Central memory CD8-positive, alpha-beta T cell (primary cell): Measurements from ENCODE around the gene SPDEF.

ENCODE experiments used
- ATAC-seq: fragments of 150-1000 bp; cut with Tn5 transposase; replicated peaks from 2 replicates; pipeline ENCODE4 v1.10.0; 2022; ENCODE audit warnings: mild to moderate bottlenecking, moderate FRiP score, moderate number of reproducible peaks; ENCODE audit not compliant: poor library complexity, severe bottlenecking; ENCODE audit errors: extremely low read depth
- DNase-seq, 2 donors: peaks; one replicate each; pipeline ENCODE4 v3.0.0; 2021; ENCODE audit warnings: low spot score in 2 of 2
- H3K27ac Mint-ChIP-seq: one replicate; pipeline ENCODE4 v1.8.0; 2022; ENCODE audit warnings: low read depth, mild to moderate bottlenecking, moderate library complexity, mixed read lengths
- H3K27me3 Mint-ChIP-seq: one replicate; pipeline ENCODE4 v1.8.0; 2022; ENCODE audit warnings: mixed read lengths
- H3K36me3 Mint-ChIP-seq: one replicate; pipeline ENCODE4 v1.8.0; 2022; ENCODE audit warnings: mild to moderate bottlenecking, moderate library complexity, mixed read lengths; ENCODE audit not compliant: insufficient read depth
- H3K4me1 Mint-ChIP-seq: one replicate; pipeline ENCODE4 v1.8.0; 2022; ENCODE audit warnings: mixed read lengths
- H3K4me3 Mint-ChIP-seq: one replicate; pipeline ENCODE4 v1.8.0; 2022; ENCODE audit warnings: mild to moderate bottlenecking, moderate library complexity, mixed read lengths
- H3K9me3 Mint-ChIP-seq: one replicate; pipeline ENCODE4 v1.8.0; 2022; ENCODE audit warnings: mixed read lengths

SPDEF gene

GRCh38 chr6:34566830-34567546 is 10.9 kb upstream of the SPDEF start:
- Mint-ChIP-seq H3K9me3 (no peaks in the 10 kb centered on the region), H3K27ac (no peak overlapping the region), H3K4me3 (no peak overlapping the region), H3K27me3 (peaks cover 39% of the 10 kb centered on the region), H3K4me1 (no peaks in the 10 kb centered on the region), H3K36me3 (peaks cover 4% of the 10 kb centered on the region)
- no peak for ATAC-seq
- DNase-seq, result no peak

GRCh38 chr6:34565722-34566137 is 9.6 kb upstream of the SPDEF start:
- Mint-ChIP-seq H3K4me3 (no peak overlapping the region), H3K9me3 (no peaks in the 10 kb centered on the region), H3K27me3 (peaks cover 39% of the 10 kb centered on the region), H3K4me1 (no peaks in the 10 kb centered on the region), H3K27ac (peak overlapping the region; percentile 78), H3K36me3 (peaks cover 2% of the 10 kb centered on the region)
- ATAC-seq (no peak), DNase-seq (no peak)

GRCh38 chr6:34564181-34564580 is 8.1 kb upstream of the SPDEF start:
- Mint-ChIP-seq H3K9me3 (no peaks in the 10 kb centered on the region), H3K4me1 (no peaks in the 10 kb centered on the region), H3K36me3 (peaks cover 3% of the 10 kb centered on the region), H3K27ac (no peak overlapping the region), H3K4me3 (no peak overlapping the region), H3K27me3 (peaks cover 37% of the 10 kb centered on the region)
- DNase-seq (no peak), ATAC-seq (no peak)

- no peak for ATAC-seq
- H3K27ac Mint-ChIP-seq, result no peak overlapping the region
- H3K4me3 Mint-ChIP-seq, result no peak overlapping the region
- no peaks in the 10 kb centered on the region for H3K9me3 Mint-ChIP-seq
- DNase-seq, result no peak
- no peaks in the 10 kb centered on the region for H3K4me1 Mint-ChIP-seq
- H3K36me3 Mint-ChIP-seq, result peaks cover 3% of the 10 kb centered on the region
- peaks cover 30% of the 10 kb centered on the region for H3K27me3 Mint-ChIP-seq
These were observed 7.4 kb upstream of the SPDEF start for GRCh38 chr6:34563513-34563870.

- DNase-seq (no peak), ATAC-seq (no peak)
- H3K36me3 Mint-ChIP-seq, result peaks cover 1% of the 10 kb centered on the region
- H3K9me3 Mint-ChIP-seq, result no peaks in the 10 kb centered on the region
- peaks cover 25% of the 10 kb centered on the region for H3K27me3 Mint-ChIP-seq
- no peak overlapping the region for H3K27ac Mint-ChIP-seq
- H3K4me3 Mint-ChIP-seq, result no peak overlapping the region
- no peaks in the 10 kb centered on the region for H3K4me1 Mint-ChIP-seq
These were observed 6.9 kb upstream of the SPDEF start for GRCh38 chr6:34562861-34563512.

GRCh38 chr6:34562350-34562749 is 6.2 kb upstream of the SPDEF start:
- no peak for ATAC-seq
- Mint-ChIP-seq H3K9me3 (no peaks in the 10 kb centered on the region), H3K4me1 (no peaks in the 10 kb centered on the region), H3K4me3 (no peak overlapping the region), H3K36me3 (peaks cover 1% of the 10 kb centered on the region), H3K27ac (no peak overlapping the region), H3K27me3 (peaks cover 19% of the 10 kb centered on the region)
- DNase-seq, result no peak

GRCh38 chr6:34561227-34561530 is 5.0 kb upstream of the SPDEF start:
- DNase-seq (no peak), ATAC-seq (no peak)
- no peaks in the 10 kb centered on the region for H3K4me1 Mint-ChIP-seq
- H3K9me3 Mint-ChIP-seq, result no peaks in the 10 kb centered on the region
- H3K4me3 Mint-ChIP-seq, result no peak overlapping the region
- peaks cover 7% of the 10 kb centered on the region for H3K27me3 Mint-ChIP-seq
- no peak overlapping the region for H3K27ac Mint-ChIP-seq
- peaks cover 1% of the 10 kb centered on the region for H3K36me3 Mint-ChIP-seq

- Mint-ChIP-seq H3K4me1 (no peaks in the 10 kb centered on the region), H3K27ac (no peak overlapping the region), H3K4me3 (no peak overlapping the region), H3K27me3 (peaks cover 1% of the 10 kb centered on the region), H3K36me3 (peaks cover 1% of the 10 kb centered on the region), H3K9me3 (no peaks in the 10 kb centered on the region)
- ATAC-seq (no peak), DNase-seq (no peak)
These were observed 4.5 kb upstream of the SPDEF start for GRCh38 chr6:34560366-34561226.

- no peak for ATAC-seq
These were observed 3.7 kb upstream of the SPDEF start for GRCh38 chr6:34559651-34560365.

GRCh38 chr6:34558172-34558714 is 2.1 kb upstream of the SPDEF start:
- H3K27me3 Mint-ChIP-seq, result no peaks in the 10 kb centered on the region
- peaks cover 8% of the 10 kb centered on the region for H3K4me1 Mint-ChIP-seq
- DNase-seq, result no peak
- H3K4me3 Mint-ChIP-seq, result no peak overlapping the region
- peaks cover 4% of the 10 kb centered on the region for H3K36me3 Mint-ChIP-seq
- H3K27ac Mint-ChIP-seq, result no peak overlapping the region
- no peaks in the 10 kb centered on the region for H3K9me3 Mint-ChIP-seq
- ATAC-seq, result no peak

More at GRCh38 chr6:34559651-34560365, 3.7 kb upstream of the SPDEF start:
- DNase-seq, result no peak
- Mint-ChIP-seq H3K36me3 (peaks cover 4% of the 10 kb centered on the region), H3K27ac (no peak overlapping the region), H3K9me3 (no peaks in the 10 kb centered on the region), H3K27me3 (no peaks in the 10 kb centered on the region), H3K4me1 (peaks cover 6% of the 10 kb centered on the region), H3K4me3 (no peak overlapping the region)

- Mint-ChIP-seq H3K9me3 (no peaks in the 10 kb centered on the region), H3K27ac (no peak overlapping the region), H3K36me3 (peaks cover 4% of the 10 kb centered on the region), H3K4me1 (peaks cover 8% of the 10 kb centered on the region), H3K27me3 (peaks cover 5% of the 10 kb centered on the region), H3K4me3 (no peak overlapping the region)
- DNase-seq (no peak), ATAC-seq (no peak)
These were observed 1.1 kb upstream of the SPDEF start for GRCh38 chr6:34557228-34557627.

GRCh38 chr6:34556493-34556892 is 364 bp upstream of the SPDEF start:
- ATAC-seq (no peak), DNase-seq (no peak)
- Mint-ChIP-seq H3K4me3 (no peak overlapping the region), H3K9me3 (no peaks in the 10 kb centered on the region), H3K27ac (no peak overlapping the region), H3K36me3 (peaks cover 4% of the 10 kb centered on the region), H3K4me1 (peaks cover 8% of the 10 kb centered on the region), H3K27me3 (peaks cover 12% of the 10 kb centered on the region)
